Measurements from ENCODE around the gene GPR137B.
"Not testable (repeated sequence)": the region's sequence is repeated elsewhere in the genome, so short reads cannot be mapped to it uniquely, and the experiment has no call there.

The GPR137B gene

GRCh38 chr1:236161755-236162154 lies 19.4 kb downstream of the GPR137B start:
- DNase-seq = not testable (repeated sequence)

GRCh38 chr1:236163463-236164153 lies 21.3 kb downstream of the GPR137B start:
- no peak for DNase-seq

GRCh38 chr1:236164273-236164672 lies 21.9 kb downstream of the GPR137B start:
- no peak for DNase-seq

DNA sequence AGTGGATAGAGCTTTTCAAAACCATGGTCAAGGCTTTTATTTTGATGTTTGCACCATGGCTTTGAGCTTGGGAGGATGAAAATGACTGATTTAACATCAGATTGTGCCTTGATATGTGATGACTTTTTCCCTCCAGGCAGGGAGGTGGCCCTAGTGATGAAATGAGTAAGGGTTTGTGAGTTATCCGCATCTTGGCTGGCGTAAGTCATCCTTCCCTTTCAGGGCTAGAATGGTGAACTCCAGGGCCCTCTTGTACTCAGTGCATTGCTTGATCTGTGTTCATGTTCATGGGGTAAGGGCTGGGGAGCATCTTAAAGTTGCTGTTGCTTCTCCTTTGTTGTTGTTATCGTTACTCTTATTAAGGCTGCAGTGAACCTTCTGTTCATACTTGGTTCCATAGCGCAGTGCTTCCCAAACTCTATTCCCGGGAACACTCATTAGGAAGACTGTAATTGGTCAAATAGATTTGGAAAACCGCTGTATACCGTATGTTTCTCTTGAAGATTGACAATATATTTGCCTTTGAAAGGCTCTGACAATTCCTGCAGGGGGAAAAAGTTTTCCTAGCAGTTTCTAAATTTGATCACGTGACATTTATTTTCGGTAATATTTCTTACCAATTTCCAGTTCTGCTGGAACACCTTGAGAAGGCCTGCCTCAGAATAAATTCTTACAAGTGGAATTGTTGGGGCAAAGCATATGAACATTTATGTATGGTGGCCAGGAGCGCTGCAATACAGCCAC lies 23.1 kb downstream of the GPR137B start:
- no peak for DNase-seq

DNA sequence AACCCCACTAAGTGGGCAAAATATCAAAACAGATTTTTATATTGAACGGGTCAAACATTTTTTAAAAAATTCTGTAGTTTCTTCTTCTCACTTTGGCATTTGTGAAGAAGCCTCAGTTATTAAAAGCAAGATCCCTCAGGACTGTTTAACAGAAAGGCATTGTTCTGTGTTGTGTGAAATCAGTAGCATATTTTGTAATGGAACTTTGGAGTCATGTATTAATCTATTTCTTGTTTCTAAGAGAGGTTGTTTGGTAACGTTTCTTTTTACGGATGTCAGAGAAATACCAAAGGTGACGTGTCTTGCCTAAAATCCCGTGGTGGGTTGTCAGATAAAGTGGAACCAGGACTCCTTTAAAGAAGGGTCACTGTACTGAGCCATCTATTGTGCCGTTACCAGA lies 23.7 kb downstream of the GPR137B start:
- no peak for DNase-seq

DNA sequence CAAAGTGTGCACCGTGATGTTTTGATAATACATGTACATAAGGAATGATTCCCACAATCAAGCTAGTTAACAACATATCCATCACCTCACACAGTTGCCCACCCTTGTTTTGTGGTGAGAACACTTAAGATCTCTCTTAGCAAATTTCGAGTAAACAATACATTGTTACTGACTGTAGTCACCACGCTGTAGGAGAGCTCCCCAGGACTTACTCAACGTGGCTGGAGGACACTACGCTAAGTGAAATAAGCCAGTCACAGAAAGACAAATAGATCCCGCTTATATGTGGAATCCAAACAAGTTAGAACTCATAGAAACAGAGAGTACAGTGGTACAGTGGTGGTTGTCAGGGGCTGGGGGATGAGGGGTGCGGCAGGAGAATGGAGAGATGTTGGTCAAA lies 24.8 kb downstream of the GPR137B start:
- no peak for DNase-seq

GRCh38 chr1:236167578-236167977 lies 25.2 kb downstream of the GPR137B start:
- DNase-seq = no peak

DNA sequence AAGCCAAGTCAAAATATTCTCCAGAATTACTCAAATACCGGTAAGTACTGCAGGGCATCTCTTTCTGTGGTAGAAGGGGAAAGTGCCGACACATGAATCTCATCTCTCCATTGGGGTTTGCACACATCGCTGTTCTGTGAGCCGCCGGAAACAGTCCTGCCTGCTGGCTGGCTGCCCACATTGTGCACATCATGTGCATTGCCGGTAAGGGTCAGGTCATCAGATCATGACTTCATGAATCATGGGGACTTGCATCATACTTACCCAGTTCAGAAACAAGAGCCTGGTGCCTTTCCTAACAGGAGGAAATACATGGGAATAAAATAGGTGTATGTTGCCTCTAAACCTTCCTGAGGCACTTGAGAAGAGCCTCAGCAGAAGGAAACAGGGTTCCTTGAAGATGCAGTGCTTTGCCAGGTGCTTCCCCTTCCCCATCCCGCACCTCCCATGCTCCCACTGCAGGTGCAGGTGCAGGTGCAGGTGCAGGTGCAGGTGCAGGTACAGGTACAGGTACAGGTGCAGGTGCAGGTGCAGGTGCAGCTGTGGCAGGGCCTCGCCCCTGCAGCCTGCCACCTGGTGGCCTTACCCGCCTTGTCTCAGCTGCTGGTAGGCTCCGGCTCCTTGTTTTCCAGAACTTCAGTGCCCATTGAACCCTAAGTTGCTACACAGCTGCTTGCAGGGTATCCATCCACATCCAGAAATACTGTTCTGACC lies 26.5 kb downstream of the GPR137B start:
- peak; percentile 28 for DNase-seq

GRCh38 chr1:236172041-236172579 lies 29.8 kb downstream of the GPR137B start:
- DNase-seq = peak; percentile 64

DNA sequence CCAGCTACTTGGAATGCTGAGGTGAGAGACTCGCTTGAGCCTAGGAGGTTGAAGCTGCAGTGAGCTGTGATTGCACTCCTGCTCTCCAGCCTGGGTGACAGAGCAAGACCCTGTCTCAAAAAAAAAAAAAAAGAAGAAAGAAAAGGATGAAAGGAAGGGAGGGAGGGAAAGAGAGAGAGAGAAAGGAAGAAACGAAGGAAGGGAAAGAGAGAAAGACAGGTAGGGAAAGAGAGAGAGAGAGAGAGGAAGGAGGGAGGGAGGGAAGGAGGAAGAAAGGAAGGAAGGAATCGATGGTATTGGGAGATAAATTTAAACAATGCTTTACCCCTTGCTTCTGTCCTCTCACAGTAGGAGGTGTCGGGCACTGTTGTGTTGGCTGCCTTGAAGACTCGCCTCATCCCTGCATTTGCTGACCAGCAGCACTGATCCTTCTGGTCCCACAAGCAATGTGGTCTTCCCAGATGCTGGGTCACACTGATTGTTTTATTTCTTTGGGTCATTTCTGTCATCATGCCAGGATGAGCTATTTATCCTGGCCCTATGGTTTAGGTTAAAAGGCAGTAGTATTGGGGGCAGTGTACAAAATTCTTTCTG lies 30.9 kb downstream of the GPR137B start:
- no peak for DNase-seq

- DNase-seq = no peak
Measured at GRCh38 chr1:236175642-236176336, 33.5 kb downstream of the GPR137B start.

DNA sequence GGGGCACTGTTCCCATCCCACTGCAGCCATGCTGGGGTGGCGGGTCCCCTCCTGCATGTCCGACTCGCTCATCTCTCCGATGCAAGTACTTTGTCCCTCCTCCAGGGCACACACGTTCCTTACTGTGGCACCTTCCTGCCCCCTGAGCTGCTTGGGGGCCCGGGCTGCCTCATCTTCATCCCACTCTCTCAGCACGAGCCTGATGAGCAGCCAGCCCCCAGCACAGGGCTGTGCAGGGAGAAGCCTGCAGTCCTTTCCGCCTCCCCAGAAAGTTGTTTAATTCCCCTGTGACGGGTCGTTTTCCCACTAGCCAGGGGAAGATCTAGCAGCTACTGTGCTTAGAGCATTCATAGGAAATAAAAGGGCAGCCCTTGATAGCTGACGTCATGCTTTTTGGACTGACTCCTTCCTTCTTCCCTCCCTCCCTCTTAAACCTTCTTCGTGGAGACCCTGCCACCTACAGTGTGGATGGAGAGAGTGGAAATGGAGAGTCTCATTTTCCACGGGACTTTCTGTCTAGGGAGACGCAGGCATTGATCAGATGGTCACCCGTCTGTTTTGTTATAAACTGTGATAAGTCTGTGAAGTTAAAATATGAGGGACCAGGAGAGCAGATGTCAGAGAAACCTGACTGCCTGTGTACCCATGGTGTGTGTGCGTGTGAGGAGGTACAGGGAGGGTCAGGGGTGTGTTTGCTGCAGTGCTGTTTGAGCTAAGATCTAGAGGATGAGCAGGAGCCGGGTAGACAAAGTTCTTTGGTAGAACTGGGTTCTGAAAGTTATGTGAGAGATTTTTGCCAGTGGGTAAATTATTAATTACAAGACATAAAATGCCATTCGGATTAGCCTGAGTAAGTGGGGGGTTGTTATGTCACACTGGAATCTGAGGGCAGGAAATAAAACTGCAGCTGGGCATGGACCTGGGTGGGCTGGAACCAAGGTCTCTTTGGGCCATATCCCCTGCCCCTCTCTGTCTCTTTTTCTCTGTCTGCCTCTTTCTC lies 34.3 kb downstream of the GPR137B start:
- peak; percentile 8 for DNase-seq

- no peak for DNase-seq
Measured at GRCh38 chr1:236179634-236180033, 37.3 kb downstream of the GPR137B start.

- peak; percentile 43 for DNase-seq
Measured at GRCh38 chr1:236181059-236181458, 38.7 kb downstream of the GPR137B start.

GRCh38 chr1:236185687-236186086 lies 43.3 kb downstream of the GPR137B start:
- DNase-seq = no peak

GRCh38 chr1:236186471-236186870 lies 44.1 kb downstream of the GPR137B start:
- DNase-seq = not testable (repeated sequence)

- DNase-seq = not testable (repeated sequence)
Measured at GRCh38 chr1:236188084-236188483, 45.7 kb downstream of the GPR137B start.

GRCh38 chr1:236193184-236193583 lies 50.8 kb downstream of the GPR137B start:
- DNase-seq = no peak

DNA sequence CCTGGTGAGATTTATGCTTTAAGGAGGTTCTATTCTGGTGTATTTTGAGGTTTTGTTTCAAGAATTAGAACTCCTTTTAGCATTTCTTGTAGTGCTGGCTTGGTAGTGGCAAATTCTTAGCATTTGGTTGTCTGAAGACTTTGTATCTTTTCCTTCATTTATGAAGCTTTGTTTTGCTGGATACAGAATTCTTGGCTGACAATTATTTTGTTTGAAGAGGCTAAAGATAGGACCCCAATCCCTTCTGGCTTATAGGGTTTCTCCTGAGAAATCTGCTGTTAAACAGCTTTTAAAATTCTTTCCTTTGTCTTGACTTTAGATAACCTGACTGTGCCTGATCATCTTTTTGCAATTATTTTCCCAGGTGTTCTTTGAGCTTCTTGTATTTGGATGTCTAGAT lies 58.6 kb downstream of the GPR137B start:
- DNase-seq = no peak

GRCh38 chr1:236201786-236202185 lies 59.4 kb downstream of the GPR137B start:
- DNase-seq = no peak

DNA sequence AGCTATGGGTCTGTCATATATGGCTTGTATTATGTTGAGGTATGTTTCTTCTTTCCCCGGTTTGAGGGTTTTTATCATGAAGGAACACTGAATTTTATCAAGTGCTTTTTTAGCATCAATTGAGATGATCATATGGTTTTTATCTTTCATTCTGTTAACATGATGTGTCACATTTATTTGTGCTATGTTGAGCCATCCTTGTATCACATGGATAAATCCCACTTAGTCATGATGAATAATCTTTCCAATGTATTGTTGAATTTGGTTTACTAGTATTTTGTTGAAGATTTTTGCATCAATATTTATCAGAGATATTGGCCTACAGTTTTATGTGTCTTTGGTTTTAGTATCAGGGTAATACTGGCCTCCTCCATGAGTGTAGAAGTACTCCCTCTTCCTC lies 61.7 kb downstream of the GPR137B start:
- peak; percentile 20 for DNase-seq
